T-cell (primary cell): Measurements from ENCODE around the gene NRIP3. TPM values are rescaled to one million over a fixed set of nuclear protein-coding genes. Genes with fewer than 3 reads are reported as not detected.
"Not testable (repeated sequence)": the region's sequence is repeated elsewhere in the genome, so short reads cannot be mapped to it uniquely, and the experiment has no call there.

Experiments
- ATAC-seq, 4 experiments: fragments of 200-7000 bp in 3 of 4; fragments of 150-1000 bp in 1 of 4; cut with Tn5 transposase; replicated peaks in 1 of 4; 1 replicate in 3 of 4; 2 replicates in 1 of 4; pipeline ENCODE4 v1.10.0; 2021; ENCODE audit warnings: moderate library complexity in 3 of 4, mild to moderate bottlenecking in 2 of 4, moderate number of reproducible peaks in 1 of 4
- CTCF ChIA-PET, 2 donors: fragments of 300-600 bp; sonication (Branson Sonifier 250); formaldehyde crosslinking; loops; one replicate each; lab custom pipeline; 2022; ENCODE audit warnings: antibody characterized with exemption in 2 of 2; lab: Charles Lee
- POLR2A ChIA-PET, 2 donors: fragments of 300-600 bp; sonication (Branson Sonifier 250); formaldehyde crosslinking; loops; one replicate each; lab custom pipeline; 2022; ENCODE audit warnings: antibody characterized with exemption in 2 of 2; lab: Charles Lee
- DNase-seq, 35 experiments: peaks; one replicate each; pipeline versions ENCODE4 v3.0.0 to v3.0.0-alpha.2; 2013 to 2023
- H3K27ac ChIP-seq: one replicate; pipeline ENCODE4 v1.5.1; 2013; ENCODE audit warnings: low read length
- H3K27me3 ChIP-seq, 2 experiments: replicated peaks in 1 of 2; 1 replicate in 1 of 2; 2 replicates in 1 of 2; pipeline versions ENCODE4 v1.6.1 to v1.7.0; 2013; ENCODE audit warnings: low read length in 1 of 2, mixed read lengths in 1 of 2; ENCODE audit not compliant: control insufficient read depth in 2 of 2, insufficient read depth in 2 of 2; ENCODE audit errors: extremely low read depth in 1 of 2
- H3K36me3 ChIP-seq, 2 donors: 1 replicate in 1 of 2; 2 replicates in 1 of 2; pipeline versions ENCODE4 v1.6.1 to v1.7.0; 2013; ENCODE audit warnings: low read length in 1 of 2; ENCODE audit not compliant: control insufficient read depth in 2 of 2, insufficient read depth in 1 of 2; ENCODE audit errors: extremely low read depth in 1 of 2
- H3K4me1 ChIP-seq, 2 experiments: 1 replicate in 1 of 2; 2 replicates in 1 of 2; pipeline versions ENCODE4 v1.6.1 to v1.7.0; 2013; ENCODE audit warnings: low read length in 2 of 2, mixed read lengths in 1 of 2; ENCODE audit not compliant: insufficient read depth in 2 of 2, control insufficient read depth in 1 of 2; ENCODE audit errors: extremely low read depth in 1 of 2
- H3K4me3 ChIP-seq, 2 donors: 1 replicate in 1 of 2; 2 replicates in 1 of 2; pipeline versions ENCODE4 v1.5.1 to v1.7.0; 2013; ENCODE audit warnings: mild to moderate bottlenecking in 2 of 2, low read length in 1 of 2, moderate library complexity in 1 of 2; ENCODE audit not compliant: control insufficient read depth in 1 of 2; ENCODE audit errors: extremely low read depth in 1 of 2
- H3K9me3 ChIP-seq: 2 replicates; pipeline ENCODE4 v1.7.0; 2013
- H3K27ac Mint-ChIP-seq, 2 donors: one replicate each; pipeline ENCODE4 v1.8.0; 2020 to 2021; ENCODE audit warnings: mild to moderate bottlenecking in 2 of 2, mixed read lengths in 2 of 2
- H3K27me3 Mint-ChIP-seq, 2 donors: one replicate each; pipeline ENCODE4 v1.8.0; 2021 to 2022; ENCODE audit warnings: mixed read lengths in 2 of 2
- H3K36me3 Mint-ChIP-seq: one replicate; pipeline ENCODE4 v1.8.0; 2021; ENCODE audit warnings: mixed read lengths
- H3K4me1 Mint-ChIP-seq, 3 donors: one replicate each; pipeline ENCODE4 v1.8.0; 2020 to 2022; ENCODE audit warnings: mixed read lengths in 3 of 3, mild to moderate bottlenecking in 1 of 3
- H3K4me3 Mint-ChIP-seq, 3 donors: one replicate each; pipeline ENCODE4 v1.8.0; 2020 to 2022; ENCODE audit warnings: mild to moderate bottlenecking in 3 of 3, mixed read lengths in 3 of 3, moderate library complexity in 3 of 3
- H3K9me3 Mint-ChIP-seq, 3 donors: one replicate each; pipeline ENCODE4 v1.8.0; 2020 to 2022; ENCODE audit warnings: mixed read lengths in 3 of 3
- whole genome bisulfite sequencing: methylation state at CpG from one replicate; pipeline ENCODE4 v1.1.5; 2013; ENCODE audit warnings: missing lambda C conversion rate; ENCODE audit not compliant: insufficient coverage; 5-methylcytosine and 5-hydroxymethylcytosine counted together
- total RNA-seq, 35 experiments: library from RNA in 6 of 35; stranded (reverse) in 6 of 35; fragments of 120-200 nt in 1 of 35; gene quantifications; one replicate each; pipeline versions ENCODE4 v1.2.1 to v1.2.4 and lab custom pipeline; 2013 to 2026

The NRIP3 gene
- total RNA-seq, 5 donors from 2014 or later (not counting 1 experiment from before 2014, with no cell fraction given), result 0.89 to 3.9 (median 1.6) TPM

GRCh38 chr11:8988329-8989234, 15.2 kb downstream of the NRIP3 start:
- H3K4me3 Mint-ChIP-seq, result no peak overlapping the region
- no peaks in the 10 kb centered on the region for H3K36me3 Mint-ChIP-seq
- ChIA-PET CTCF (interaction anchor here in 1 of 2 donors (1.3 kb wide), 1 partner anchor 27 kb away, joined by 3 read pairs; no protein-coding TSS in a partner anchor), POLR2A (interaction anchor here in 1 of 2 donors (0.7 kb wide), 1 partner anchor 14 kb away, joined by 3 read pairs; no protein-coding TSS in a partner anchor)
- H3K27ac Mint-ChIP-seq, result no peak overlapping the region
- peaks cover 10 to 13% of the 10 kb centered on the region in 2 donors for H3K27me3 Mint-ChIP-seq
- Histone ChIP-seq H3K9me3 (no peaks in the 10 kb centered on the region), H3K27me3 (no peaks in the 10 kb centered on the region), H3K4me3 (no peak overlapping the region), H3K36me3 (no peaks in the 10 kb centered on the region), H3K4me1 (no peaks in the 10 kb centered on the region), H3K27ac (no peak overlapping the region)
- WGBS, result no CpG with 5 or more reads among the region's 3 CpGs
- H3K9me3 Mint-ChIP-seq, result no peaks in the 10 kb centered on the region
- no peaks in the 10 kb centered on the region for H3K4me1 Mint-ChIP-seq
- ATAC-seq (no peak), DNase-seq (no peak)

- H3K4me1 ChIP-seq, result no peaks in the 10 kb centered on the region
- ChIA-PET POLR2A (interaction anchor here in 1 of 2 donors (0.7 kb wide), 1 partner anchor 15 kb away, joined by 3 read pairs; no protein-coding TSS in a partner anchor), CTCF (interaction anchor here in 1 of 2 donors (1.3 kb wide), 1 partner anchor 29 kb away, joined by 6 read pairs; no protein-coding TSS in a partner anchor)
- no peak for DNase-seq
- H3K27ac ChIP-seq, result no peak overlapping the region
- H3K9me3 ChIP-seq, result no peaks in the 10 kb centered on the region
- Mint-ChIP-seq H3K27me3 (peaks cover 10 to 13% of the 10 kb centered on the region in 2 donors), H3K9me3 (no peaks in the 10 kb centered on the region), H3K4me3 (no peak overlapping the region), H3K27ac (no peak overlapping the region), H3K36me3 (no peaks in the 10 kb centered on the region), H3K4me1 (no peaks in the 10 kb centered on the region)
- no peak for ATAC-seq
- H3K4me3 ChIP-seq, result no peak overlapping the region
- H3K27me3 ChIP-seq, result no peaks in the 10 kb centered on the region
- WGBS, result 100% methylated on average over 1 of the region's 2 CpGs
- no peaks in the 10 kb centered on the region for H3K36me3 ChIP-seq
Measured at GRCh38 chr11:8987446-8987845, 16.4 kb downstream of the NRIP3 start.

GRCh38 chr11:8986772-8987171, 17.0 kb downstream of the NRIP3 start:
- not testable (repeated sequence) for DNase-seq, H3K4me1 ChIP-seq, H3K4me1 Mint-ChIP-seq, H3K36me3 ChIP-seq, H3K27me3 ChIP-seq, H3K27ac Mint-ChIP-seq, H3K36me3 Mint-ChIP-seq, H3K4me3 ChIP-seq, H3K9me3 Mint-ChIP-seq, ATAC-seq, H3K4me3 Mint-ChIP-seq, H3K27ac ChIP-seq, H3K9me3 ChIP-seq
- peaks cover 8 to 13% of the 10 kb centered on the region in 2 donors for H3K27me3 Mint-ChIP-seq
- POLR2A ChIA-PET, result interaction anchor here (0.6 to 0.7 kb wide), 2 partner anchors 59 to 166 kb away, joined by 3 to 8 read pairs; no protein-coding TSS in a partner anchor
- WGBS, result 89% methylated on average over 5 of the region's 6 CpGs
- CTCF ChIA-PET, result interaction anchor here in 1 of 2 donors (1.3 kb wide), 1 partner anchor 29 kb away, joined by 6 read pairs; no protein-coding TSS in a partner anchor

- no CpG with 5 or more reads among the region's 5 CpGs for WGBS
- no peak overlapping the region for H3K27ac Mint-ChIP-seq
- Histone ChIP-seq H3K9me3 (no peaks in the 10 kb centered on the region), H3K36me3 (no peaks in the 10 kb centered on the region), H3K27me3 (no peaks in the 10 kb centered on the region), H3K27ac (no peak overlapping the region), H3K4me1 (no peaks in the 10 kb centered on the region), H3K4me3 (no peak overlapping the region)
- no peaks in the 10 kb centered on the region for H3K9me3 Mint-ChIP-seq
- no peak for DNase-seq
- no peak overlapping the region for H3K4me3 Mint-ChIP-seq
- no peak for ATAC-seq
- POLR2A ChIA-PET, result interaction anchor here (0.6 to 0.7 kb wide), 2 partner anchors 139 to 419 kb away, joined by 4 to 17 read pairs; no protein-coding TSS in a partner anchor
- H3K4me1 Mint-ChIP-seq, result no peaks in the 10 kb centered on the region
- H3K27me3 Mint-ChIP-seq, result peaks cover 8 to 13% of the 10 kb centered on the region in 2 donors
- H3K36me3 Mint-ChIP-seq, result peaks cover under 1% of the 10 kb centered on the region
- CTCF ChIA-PET, result no interaction called here
Measured at GRCh38 chr11:8985462-8985861, 18.3 kb downstream of the NRIP3 start.

- ChIA-PET CTCF (no interaction called here), POLR2A (no interaction called here)
- no peaks in the 10 kb centered on the region for H3K9me3 ChIP-seq
- no peak overlapping the region for H3K27ac ChIP-seq
- H3K27me3 Mint-ChIP-seq, result peaks cover 4% of the 10 kb centered on the region in 2 donors
- H3K4me1 Mint-ChIP-seq, result no peaks in the 10 kb centered on the region
- H3K36me3 ChIP-seq, result no peaks in the 10 kb centered on the region
- no peak overlapping the region for H3K4me3 Mint-ChIP-seq
- no peak overlapping the region for H3K4me3 ChIP-seq
- DNase-seq (no peak), ATAC-seq (no peak)
- H3K9me3 Mint-ChIP-seq, result no peaks in the 10 kb centered on the region
- H3K36me3 Mint-ChIP-seq, result peaks cover 4% of the 10 kb centered on the region
- no CpG with 5 or more reads among the region's 2 CpGs for WGBS
- H3K27me3 ChIP-seq, result no peaks in the 10 kb centered on the region
- no peak overlapping the region for H3K27ac Mint-ChIP-seq
- H3K4me1 ChIP-seq, result no peaks in the 10 kb centered on the region
Measured at GRCh38 chr11:8983552-8983951, 20.2 kb downstream of the NRIP3 start.

GRCh38 chr11:8980485-8980884, 23.3 kb downstream of the NRIP3 start:
- no peak overlapping the region for H3K27ac ChIP-seq
- Mint-ChIP-seq H3K9me3 (no peaks in the 10 kb centered on the region), H3K27me3 (no peaks in the 10 kb centered on the region), H3K27ac (no peak overlapping the region), H3K36me3 (peaks cover 4% of the 10 kb centered on the region), H3K4me1 (no peaks in the 10 kb centered on the region), H3K4me3 (no peak overlapping the region)
- no CpG with 5 or more reads among the region's 3 CpGs for WGBS
- H3K36me3 ChIP-seq, result no peaks in the 10 kb centered on the region
- H3K27me3 ChIP-seq, result no peaks in the 10 kb centered on the region
- no peak for DNase-seq
- POLR2A ChIA-PET, result no interaction called here
- no peaks in the 10 kb centered on the region for H3K4me1 ChIP-seq
- no peak overlapping the region for H3K4me3 ChIP-seq
- no peak for ATAC-seq
- H3K9me3 ChIP-seq, result no peaks in the 10 kb centered on the region
- CTCF ChIA-PET, result no interaction called here
